Osteocyte (in vitro differentiated cells): ENCODE data around the gene PPOX. TPM values are rescaled to one million over a fixed set of nuclear protein-coding genes. Genes with fewer than 3 reads are reported as not detected.

ENCODE experiments used
- DNase-seq: peaks from one replicate; pipeline ENCODE4 v3.0.0; 2021; ENCODE audit warnings: mixed read lengths; ENCODE audit not compliant: unreplicated experiment; ENCODE audit errors: extremely low spot score
- H3K27ac Mint-ChIP-seq: one replicate; pipeline ENCODE4 v1.8.0; 2021; ENCODE audit warnings: mild to moderate bottlenecking, mixed read lengths; ENCODE audit not compliant: unreplicated experiment
- H3K27me3 Mint-ChIP-seq: one replicate; pipeline ENCODE4 v1.8.0; 2021; ENCODE audit warnings: mixed read lengths; ENCODE audit not compliant: unreplicated experiment
- H3K36me3 Mint-ChIP-seq: one replicate; pipeline ENCODE4 v1.8.0; 2021; ENCODE audit warnings: mixed read lengths; ENCODE audit not compliant: unreplicated experiment
- H3K4me1 Mint-ChIP-seq: one replicate; pipeline ENCODE4 v1.8.0; 2021; ENCODE audit warnings: mixed read lengths; ENCODE audit not compliant: unreplicated experiment
- H3K4me3 Mint-ChIP-seq: one replicate; pipeline ENCODE4 v1.8.0; 2021; ENCODE audit warnings: mild to moderate bottlenecking, moderate library complexity, mixed read lengths; ENCODE audit not compliant: unreplicated experiment
- H3K9me3 Mint-ChIP-seq: one replicate; pipeline ENCODE4 v1.8.0; 2021; ENCODE audit warnings: mixed read lengths; ENCODE audit not compliant: unreplicated experiment
- CTCF ChIP-seq: fragments of 200-600 bp; sonication (generic); IDR thresholded peaks from 2 replicates; pipeline ENCODE4 v1.5.0; 2021; ENCODE audit warnings: antibody characterized with exemption, mild to moderate bottlenecking, moderate library complexity
- total RNA-seq: library from RNA; stranded (reverse); gene quantifications from 2 replicates; pipeline ENCODE4 v1.2.1, GENCODE V29; 2021

The PPOX gene
- total RNA-seq, 1 donor from 2014 or later, result 37.9 TPM

- H3K4me1 Mint-ChIP-seq, result no peaks in the 10 kb centered on the region
- peaks cover 14% of the 10 kb centered on the region for H3K36me3 Mint-ChIP-seq
- no peaks in the 10 kb centered on the region for H3K9me3 Mint-ChIP-seq
- no peak overlapping the region for H3K4me3 Mint-ChIP-seq
- peaks cover 5% of the 10 kb centered on the region for H3K27me3 Mint-ChIP-seq
- no peak for DNase-seq
- no peak overlapping the region for H3K27ac Mint-ChIP-seq
- no peak for TF ChIP-seq CTCF
These were observed 52.3 kb downstream of the PPOX start for GRCh38 chr1:161218301-161219077.

- H3K9me3 Mint-ChIP-seq, result no peaks in the 10 kb centered on the region
- H3K4me3 Mint-ChIP-seq, result no peak overlapping the region
- DNase-seq, result no peak
These were observed 53.1 kb downstream of the PPOX start for GRCh38 chr1:161219078-161219892.

GRCh38 chr1:161220002-161220401 is 53.8 kb downstream of the PPOX start:
- Mint-ChIP-seq H3K4me1 (no peaks in the 10 kb centered on the region), H3K4me3 (no peak overlapping the region), H3K27me3 (peaks cover 5% of the 10 kb centered on the region), H3K36me3 (peaks cover 3% of the 10 kb centered on the region), H3K9me3 (no peaks in the 10 kb centered on the region), H3K27ac (no peak overlapping the region)
- no peak for DNase-seq
- no peak for TF ChIP-seq CTCF

More at GRCh38 chr1:161219078-161219892, 53.1 kb downstream of the PPOX start:
- peaks cover 5% of the 10 kb centered on the region for H3K27me3 Mint-ChIP-seq
- TF ChIP-seq CTCF, result no peak
- no peaks in the 10 kb centered on the region for H3K4me1 Mint-ChIP-seq
- H3K27ac Mint-ChIP-seq, result no peak overlapping the region
- peaks cover 8% of the 10 kb centered on the region for H3K36me3 Mint-ChIP-seq

Other genes starting within 250 kb of the PPOX start
- gene ITLN2, start 211.6 kb upstream of the PPOX start, total RNA-seq, result not detected in 2 replicates
- 1.4 and 1.5 TPM in 2 replicates for gene F11R, start 145.3 kb upstream of the PPOX start, total RNA-seq
- 0.73 TPM in 1 of 2 replicates, not detected in the other for gene TSTD1, start 127.5 kb upstream of the PPOX start, total RNA-seq
- gene USF1, start 120.4 kb upstream of the PPOX start, total RNA-seq, result 51.5 and 57.2 TPM in 2 replicates
- gene ARHGAP30, start 96.5 kb upstream of the PPOX start, total RNA-seq, result not detected in 2 replicates
- gene NECTIN4, start 76.9 kb upstream of the PPOX start, total RNA-seq, result not detected in 2 replicates
- 3.6 and 3.7 TPM in 2 replicates for gene KLHDC9, start 68.1 kb upstream of the PPOX start, total RNA-seq
- 48.9 and 49.2 TPM in 2 replicates for gene PFDN2, start 48.4 kb upstream of the PPOX start, total RNA-seq
- gene NIT1, start 48.3 kb upstream of the PPOX start, total RNA-seq, result 31.2 and 33.2 TPM in 2 replicates
- gene DEDD, start 33.8 kb upstream of the PPOX start, total RNA-seq, result 40.8 and 43.1 TPM in 2 replicates
- gene UFC1, start 12.4 kb upstream of the PPOX start, total RNA-seq, result 98.2 and 100 TPM in 2 replicates
- 25.5 and 27.5 TPM in 2 replicates for gene USP21, start 6.9 kb upstream of the PPOX start, total RNA-seq
- gene B4GALT3, start 11.1 kb downstream of the PPOX start, total RNA-seq, result 21.7 and 24.3 TPM in 2 replicates
- gene ADAMTS4, start 32.6 kb downstream of the PPOX start, total RNA-seq, result 1.2 TPM in 2 replicates
- 82.0 and 82.5 TPM in 2 replicates for gene NDUFS2, start 35.9 kb downstream of the PPOX start, total RNA-seq
- not detected in 2 replicates for gene FCER1G, start 48.9 kb downstream of the PPOX start, total RNA-seq
- not detected in 2 replicates for gene APOA2, start 57.2 kb downstream of the PPOX start, total RNA-seq
- gene TOMM40L, start 59.6 kb downstream of the PPOX start, total RNA-seq, result 8.6 and 10.3 TPM in 2 replicates
- gene NR1I3, start 71.8 kb downstream of the PPOX start, total RNA-seq, result not detected in 2 replicates
- not detected in 2 replicates for gene PCP4L1, start 92.3 kb downstream of the PPOX start, total RNA-seq
- gene MPZ, start 143.5 kb downstream of the PPOX start, total RNA-seq, result 0.44 and 0.81 TPM in 2 replicates
- gene SDHC, start 148.0 kb downstream of the PPOX start, total RNA-seq, result 148 and 164 TPM in 2 replicates
- gene CFAP126, start 201.4 kb downstream of the PPOX start, total RNA-seq, result not detected in 2 replicates